SKM-1 (cell line): Measurements from ENCODE around the gene FBXL19.
"Not testable (repeated sequence)": the region's sequence is repeated elsewhere in the genome, so short reads cannot be mapped to it uniquely, and the experiment has no call there.

Experiments used
- DNase-seq: peaks from one replicate; lab custom pipeline; 2025; ENCODE audit not compliant: unreplicated experiment; lab: John Stamatoyannopoulos, UW

FBXL19 gene

GRCh38 chr16:30921748-30922419 lies 1.5 kb upstream of the FBXL19 start:
- peak; percentile 78 for DNase-seq

GRCh38 chr16:30922420-30922959 lies 882 bp upstream of the FBXL19 start:
- peak; percentile 99 for DNase-seq

GRCh38 chr16:30922960-30923535 lies 324 bp upstream of the FBXL19 start:
- peak; percentile 99 for DNase-seq

GRCh38 chr16:30924076-30924912 lies 922 bp downstream of the FBXL19 start:
- no peak for DNase-seq

- DNase-seq = no peak
Observed at GRCh38 chr16:30924913-30925631, 1.7 kb downstream of the FBXL19 start.

GRCh38 chr16:30925632-30925987 lies 2.2 kb downstream of the FBXL19 start:
- no peak for DNase-seq

- no peak for DNase-seq
Observed at GRCh38 chr16:30925995-30926811, 2.8 kb downstream of the FBXL19 start.

GRCh38 chr16:30926937-30927788 lies 3.8 kb downstream of the FBXL19 start:
- no peak for DNase-seq

- DNase-seq = no peak
Observed at GRCh38 chr16:30927789-30928378, 4.5 kb downstream of the FBXL19 start.

- DNase-seq = no peak
Observed at GRCh38 chr16:30928390-30928789, 5.0 kb downstream of the FBXL19 start.

- DNase-seq = no peak
Observed at GRCh38 chr16:30929167-30929566, 5.8 kb downstream of the FBXL19 start.

GRCh38 chr16:30930160-30930571 lies 6.8 kb downstream of the FBXL19 start:
- DNase-seq = no peak

- DNase-seq = no peak
Observed at GRCh38 chr16:30931068-30931650, 7.8 kb downstream of the FBXL19 start.

- peak; percentile 40 for DNase-seq
Observed at GRCh38 chr16:30934827-30935557, 11.6 kb downstream of the FBXL19 start.

GRCh38 chr16:30937692-30938091 lies 14.3 kb downstream of the FBXL19 start:
- DNase-seq = no peak

GRCh38 chr16:30939571-30939970 lies 16.2 kb downstream of the FBXL19 start:
- not testable (repeated sequence) for DNase-seq

- DNase-seq = no peak
Observed at GRCh38 chr16:30941600-30942425, 18.4 kb downstream of the FBXL19 start.
